ENCODE measurements around the gene CACNA1S. TPM values are rescaled to one million over a fixed set of nuclear protein-coding genes. Genes with fewer than 3 reads are reported as not detected.

The CACNA1S gene
- total RNA-seq, 1 donor from 2014 or later, result not detected

DNA sequence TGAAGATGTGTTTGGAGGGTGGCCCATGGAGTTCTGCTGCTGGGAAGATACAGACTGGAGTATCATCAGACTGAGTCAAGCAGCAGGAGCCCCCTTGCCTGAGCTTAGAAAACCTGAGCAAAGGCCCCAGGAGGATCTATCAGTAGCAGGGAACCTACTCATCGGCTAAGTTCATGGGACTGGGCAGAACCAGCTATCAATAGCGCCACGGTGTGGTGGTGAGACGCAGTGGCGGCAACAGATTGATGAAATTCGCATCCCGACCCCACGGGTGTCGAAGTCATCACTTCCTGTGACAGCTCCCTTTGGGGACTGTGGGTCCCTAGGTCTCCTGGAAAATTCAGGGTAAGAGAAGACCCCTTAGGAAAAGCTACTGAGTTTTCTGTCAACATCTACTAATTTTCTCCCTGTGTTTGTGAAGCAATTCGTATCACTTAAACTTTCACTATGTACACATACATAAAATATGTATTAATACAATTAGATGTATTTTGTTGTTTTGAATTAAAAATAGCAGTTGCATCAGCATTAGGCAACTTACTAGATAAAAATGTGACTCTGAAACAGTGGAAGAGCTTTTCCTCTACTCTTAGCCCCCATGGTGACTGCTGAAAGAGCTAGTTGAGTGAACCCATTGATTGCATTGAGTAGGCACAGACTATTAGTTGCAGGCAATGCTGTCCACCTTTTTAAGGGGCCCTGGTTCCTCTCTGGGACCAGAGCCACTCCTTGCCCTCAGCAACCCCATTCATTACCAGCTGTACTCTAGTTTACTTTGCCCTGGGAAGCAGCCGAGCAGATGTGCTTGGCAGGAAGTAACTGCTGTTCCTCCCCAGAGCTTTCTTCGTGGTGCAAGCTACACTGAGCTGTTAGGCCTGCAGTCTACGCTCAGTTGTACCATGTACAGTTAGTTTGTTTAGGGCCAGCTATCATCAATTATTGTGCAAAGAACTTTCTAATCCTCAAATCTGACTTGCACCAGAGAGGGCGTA is 7.3 kb upstream of the CACNA1S start:
- intact Hi-C loops (cut with micrococcal nuclease), result loop anchor here (5.0 kb wide), 1 partner anchor 497 kb away; the partner anchor contains the start of gene KIF14

DNA sequence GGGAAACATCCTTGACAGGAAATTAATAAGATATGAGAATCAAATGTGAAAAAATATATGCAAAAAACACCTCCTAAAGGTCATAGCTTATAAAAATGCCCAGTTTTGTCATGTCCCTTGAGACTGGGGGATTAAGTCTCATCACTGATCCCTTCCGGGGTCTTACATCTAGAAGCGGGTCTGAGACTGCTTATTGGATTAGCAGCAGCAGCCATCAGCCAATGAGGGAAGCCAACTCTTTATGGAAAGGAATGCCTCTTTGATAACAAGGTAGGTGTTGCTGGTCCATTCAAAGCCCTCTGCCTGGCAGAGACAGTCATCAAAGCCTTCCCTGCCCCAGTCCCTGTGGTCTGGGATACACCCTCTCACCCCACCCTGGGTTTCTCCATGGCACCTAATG is 3.9 kb upstream of the CACNA1S start:
- intact Hi-C loops (cut with micrococcal nuclease), result loop anchor here (5.0 kb wide), 1 partner anchor 494 kb away; the partner anchor contains the start of gene KIF14

DNA sequence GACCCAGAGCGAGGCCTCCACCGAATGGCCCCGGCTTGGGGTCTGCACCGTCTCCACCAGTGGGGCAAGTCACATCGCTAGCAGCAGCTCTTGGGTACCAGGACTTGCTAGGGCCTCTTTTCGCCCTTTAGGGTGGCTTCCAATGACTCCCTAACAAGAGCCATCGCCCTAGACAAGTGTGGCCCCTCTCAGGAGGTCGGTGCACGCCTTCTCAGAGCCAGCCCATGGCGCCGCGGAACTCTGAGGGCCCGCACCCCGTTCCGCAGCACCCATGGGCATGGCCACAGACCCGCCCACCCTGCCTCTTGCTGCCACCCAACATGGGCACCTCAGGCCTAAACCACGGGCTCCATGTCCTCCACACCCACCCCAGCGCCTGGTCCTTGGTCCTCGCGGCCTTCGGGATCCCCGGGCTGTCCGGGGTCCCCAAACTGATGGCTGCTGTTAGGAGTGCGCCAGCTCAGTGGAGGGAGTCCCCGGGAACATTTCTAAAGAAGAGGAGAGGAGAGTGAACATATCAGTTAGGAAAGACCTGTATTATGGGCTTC is 3.2 kb upstream of the CACNA1S start:
- intact Hi-C loops (cut with micrococcal nuclease), result loop anchor here (2.0 to 5.0 kb wide), 2 partner anchors 143 to 493 kb away; partner anchors contain the start of gene KIF14

DNA sequence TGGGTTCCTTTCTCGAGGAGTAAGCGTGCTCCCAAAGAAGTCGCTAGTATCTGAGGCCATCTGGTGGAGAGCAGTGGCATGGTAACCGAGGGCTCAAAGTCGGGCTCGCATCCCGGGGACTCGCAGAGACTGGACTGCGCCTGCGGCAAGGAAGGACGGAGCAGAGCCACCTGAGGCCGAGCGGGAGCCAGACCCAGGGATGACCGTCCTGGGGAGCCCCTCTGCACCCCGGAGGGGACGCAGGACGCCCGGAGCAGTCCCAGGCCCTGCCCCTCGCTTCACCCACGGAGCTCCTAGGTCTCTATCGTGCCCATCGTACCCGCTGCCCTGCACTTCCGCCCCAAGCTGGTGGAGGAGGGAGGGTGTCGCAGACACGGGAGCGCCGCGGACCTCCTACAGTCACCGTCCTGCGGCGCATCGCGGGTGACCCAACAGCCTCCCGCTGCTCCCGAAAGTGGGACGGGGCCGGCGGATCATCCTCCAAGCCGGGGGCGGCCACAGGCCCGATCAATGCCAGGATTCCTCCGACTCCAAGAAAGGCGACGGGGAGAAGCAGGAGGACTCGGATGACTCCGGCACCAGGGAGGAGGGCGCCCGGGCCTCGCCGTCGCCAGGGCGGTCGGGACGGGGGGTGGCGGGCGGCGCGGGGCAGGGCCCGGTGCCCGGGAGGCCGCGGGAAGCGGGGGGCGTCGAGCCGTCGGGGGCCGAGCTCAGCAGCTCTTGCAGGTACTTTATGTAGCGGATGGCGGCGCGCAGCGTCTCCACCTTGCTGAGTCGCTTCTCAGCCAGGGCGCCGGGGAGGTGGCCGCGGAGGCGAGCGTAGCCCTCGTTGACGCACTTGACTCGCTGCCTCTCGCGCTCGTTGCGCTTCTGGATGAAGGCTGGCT is 2.3 kb upstream of the CACNA1S start:
- intact Hi-C loops (cut with micrococcal nuclease), result loop anchor here (1.0 to 5.0 kb wide), 4 partner anchors 28 to 492 kb away; partner anchors contain the start of genes KIF14 and TMEM9

DNA sequence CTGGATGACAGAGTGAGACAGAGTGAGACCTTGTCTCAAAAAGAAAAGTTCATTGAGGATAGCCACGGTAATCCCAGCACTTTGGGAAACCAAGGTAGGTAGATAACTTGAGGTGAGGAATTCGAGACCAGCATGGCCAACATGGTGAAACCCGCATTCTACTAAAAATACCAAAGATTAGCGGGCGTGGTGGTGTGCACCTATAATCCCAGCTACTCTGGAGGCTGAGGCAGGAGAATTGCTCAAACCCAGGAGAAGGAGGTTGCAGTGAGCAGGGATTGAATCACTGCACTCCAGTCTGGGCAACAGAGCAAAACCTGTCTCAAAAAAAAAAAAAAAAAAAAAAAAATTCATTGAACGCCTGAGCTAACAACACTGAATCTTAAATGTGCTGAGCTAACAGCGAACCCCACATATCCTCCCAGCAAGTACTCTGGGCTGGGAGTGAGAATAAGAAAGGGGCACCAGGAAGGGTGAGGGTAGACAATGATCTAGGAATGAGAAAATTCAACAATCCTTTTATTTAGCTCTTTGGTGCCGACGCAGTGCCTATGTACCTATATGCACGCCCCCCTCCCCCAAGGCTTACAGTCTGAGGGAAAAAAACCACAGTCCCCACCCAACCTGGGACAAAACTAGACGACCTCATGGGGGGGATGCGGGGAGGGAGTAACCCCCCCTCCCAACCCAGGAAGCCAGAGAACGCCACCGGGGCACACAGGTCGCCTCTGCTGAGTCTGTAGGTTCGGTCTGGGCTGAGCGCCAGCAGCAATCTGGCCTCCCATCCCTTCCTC is 1.4 kb upstream of the CACNA1S start:
- intact Hi-C loops (cut with micrococcal nuclease), result loop anchor here (1.0 to 2.0 kb wide), 3 partner anchors 27 to 141 kb away; partner anchors contain the start of gene TMEM9

DNA sequence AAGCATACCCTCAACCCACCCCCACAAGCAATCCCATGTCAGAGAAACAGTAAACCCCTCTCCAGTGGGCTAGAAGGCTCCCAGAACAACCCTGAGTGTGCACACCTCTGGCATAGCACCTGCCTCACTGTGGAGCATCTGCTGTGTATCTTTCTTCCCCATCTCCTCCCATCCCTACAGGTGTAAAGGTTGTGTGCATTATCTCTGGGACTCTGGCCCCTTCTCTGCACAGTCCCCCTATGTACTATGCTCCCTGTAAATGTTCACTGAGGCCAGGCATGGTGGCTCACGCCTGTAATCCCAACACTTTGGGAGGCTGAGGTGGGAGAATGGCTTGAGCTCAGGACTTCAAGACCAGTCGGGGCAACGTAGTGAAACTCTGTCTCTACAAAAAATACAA is 700 bp upstream of the CACNA1S start:
- intact Hi-C loops (cut with micrococcal nuclease), result no loop called here

DNA sequence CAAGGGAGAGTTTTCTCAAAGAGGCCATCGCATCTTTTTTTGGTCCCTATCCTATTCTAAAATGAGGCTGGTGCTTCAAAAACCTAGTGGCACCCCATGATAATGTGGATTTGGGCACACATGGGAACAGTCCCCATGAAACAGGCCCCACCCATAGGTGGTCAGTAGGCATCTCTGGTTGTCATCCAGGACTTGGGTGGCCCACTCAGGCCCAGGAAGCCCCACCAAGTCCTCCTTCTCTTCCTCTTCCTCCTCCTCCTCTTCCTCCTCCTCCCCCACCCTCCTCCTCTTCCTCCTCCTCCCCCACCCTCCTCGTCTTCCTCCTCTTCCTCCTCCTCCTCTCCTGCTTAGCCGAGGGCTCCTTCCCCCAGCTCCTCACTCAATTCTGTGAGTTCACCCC is 554 bp downstream of the CACNA1S start:
- intact Hi-C loops (cut with micrococcal nuclease), result no loop called here

DNA sequence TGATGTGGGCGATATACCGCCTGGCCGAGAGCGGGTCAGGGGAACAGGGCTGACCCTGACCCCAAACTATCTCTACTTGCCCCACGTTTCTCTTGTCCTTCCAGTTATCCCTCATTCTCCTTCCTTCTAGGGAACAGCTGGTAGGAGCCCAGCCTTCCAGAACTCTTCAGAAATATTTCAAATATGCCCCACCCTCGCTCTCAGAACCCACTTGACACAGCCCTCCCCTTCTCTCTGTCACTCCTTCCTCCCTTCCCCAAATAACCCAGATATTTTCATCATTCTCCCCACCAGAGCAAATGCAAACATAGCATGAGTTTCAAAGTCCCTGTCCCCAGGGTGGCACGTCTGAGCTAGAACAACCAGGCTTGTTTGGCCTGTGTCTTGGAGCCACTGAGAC is 1.1 kb downstream of the CACNA1S start:
- intact Hi-C loops (cut with micrococcal nuclease), result no loop called here

DNA sequence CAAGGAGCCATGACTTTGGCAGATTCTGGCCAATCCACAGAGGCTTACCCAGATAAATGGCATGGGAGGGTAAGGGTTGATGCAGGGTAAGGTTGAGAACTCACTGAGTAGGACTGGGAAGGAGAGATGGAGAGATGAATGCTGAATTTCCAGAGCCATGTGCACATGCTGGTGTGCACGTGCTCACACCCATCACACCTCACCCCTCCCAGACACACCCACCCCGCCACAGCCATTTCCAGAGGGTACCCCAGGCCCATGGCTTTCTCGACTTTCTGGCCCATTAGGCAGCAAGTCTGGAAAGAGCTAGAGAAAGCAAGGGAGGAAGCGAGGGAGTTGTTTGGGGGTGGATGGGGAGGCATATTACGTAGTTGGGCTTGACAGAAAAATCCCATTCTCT is 1.6 kb downstream of the CACNA1S start:
- intact Hi-C loops (cut with micrococcal nuclease), result no loop called here

DNA sequence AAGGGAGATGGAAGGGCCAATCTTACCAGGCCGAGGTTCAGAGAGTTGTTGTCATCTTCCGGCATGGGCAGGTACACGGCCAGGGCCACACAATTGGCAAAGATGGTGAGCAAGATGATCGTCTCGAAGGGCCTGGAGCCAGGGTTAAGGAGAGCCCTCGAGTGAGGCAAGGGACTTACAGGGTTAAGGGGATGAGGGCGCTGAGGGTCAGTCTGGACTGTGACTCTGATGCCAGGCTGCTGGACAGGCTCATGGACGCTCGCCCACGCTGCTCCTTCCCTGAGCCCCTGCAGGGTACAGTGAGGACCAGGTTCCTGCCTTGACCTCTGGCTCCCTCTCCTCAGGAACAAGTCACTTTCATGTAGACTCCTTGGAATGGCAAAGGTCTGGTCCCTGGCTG is 2.1 kb downstream of the CACNA1S start:
- intact Hi-C loops (cut with micrococcal nuclease), result no loop called here

DNA sequence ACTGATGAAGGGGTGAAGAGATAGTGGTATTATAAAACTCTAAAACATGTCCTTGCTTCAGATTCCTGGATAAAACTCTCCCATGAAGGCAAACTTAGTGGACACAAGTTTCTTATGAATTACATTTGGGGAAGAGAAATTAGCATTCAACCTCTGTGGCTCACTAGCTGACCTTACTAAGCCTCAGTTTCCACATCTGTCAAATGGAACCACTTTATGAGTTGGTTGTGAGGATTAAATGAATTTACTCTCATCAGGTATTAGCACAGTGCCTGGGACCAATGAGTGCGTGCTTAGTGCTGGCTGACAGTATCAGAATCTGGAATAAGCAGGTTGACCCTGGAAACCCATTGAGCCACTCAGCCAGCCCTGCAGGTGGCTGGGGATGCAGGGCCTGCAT is 2.6 kb downstream of the CACNA1S start:
- intact Hi-C loops (cut with micrococcal nuclease), result no loop called here

DNA sequence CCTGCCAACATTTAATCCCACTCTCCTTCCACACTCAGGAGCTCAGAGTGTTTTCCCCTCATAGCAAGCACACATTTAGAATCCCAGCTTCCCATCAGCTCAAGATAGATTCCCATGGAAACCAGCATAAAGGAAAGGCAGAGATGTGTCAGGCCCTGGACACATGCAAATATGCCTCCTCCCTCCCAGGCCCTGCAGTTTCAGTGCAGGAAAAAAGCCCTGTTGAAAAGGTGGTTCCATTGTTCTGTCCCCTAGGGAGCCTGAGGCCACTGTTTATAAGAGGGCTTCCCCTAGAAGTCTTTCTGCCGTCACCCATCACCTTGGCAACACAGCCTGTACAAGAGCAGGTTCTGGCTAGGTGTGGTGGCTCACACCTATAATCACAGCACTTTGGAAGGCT is 3.6 kb downstream of the CACNA1S start:
- intact Hi-C loops (cut with micrococcal nuclease), result no loop called here

DNA sequence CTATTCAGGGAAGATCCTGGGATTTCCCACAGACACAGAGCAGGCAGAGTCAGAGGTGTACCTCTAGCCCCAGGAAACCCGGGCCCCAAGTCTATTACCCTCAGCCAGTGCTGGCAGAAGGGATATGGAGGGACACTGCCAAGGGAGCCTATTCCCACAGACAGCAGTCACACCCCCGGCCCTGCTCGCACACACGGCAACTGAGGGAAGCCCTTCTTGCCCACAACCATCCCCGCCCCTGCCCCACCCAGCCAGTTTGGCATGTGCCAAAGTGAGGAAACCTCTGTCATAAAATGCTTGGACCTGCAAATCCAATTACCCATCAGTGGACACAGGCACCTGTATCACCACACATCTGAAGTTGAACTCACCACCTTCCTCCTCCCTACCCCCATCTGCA is 6.5 kb downstream of the CACNA1S start:
- intact Hi-C loops (cut with micrococcal nuclease), result no loop called here

DNA sequence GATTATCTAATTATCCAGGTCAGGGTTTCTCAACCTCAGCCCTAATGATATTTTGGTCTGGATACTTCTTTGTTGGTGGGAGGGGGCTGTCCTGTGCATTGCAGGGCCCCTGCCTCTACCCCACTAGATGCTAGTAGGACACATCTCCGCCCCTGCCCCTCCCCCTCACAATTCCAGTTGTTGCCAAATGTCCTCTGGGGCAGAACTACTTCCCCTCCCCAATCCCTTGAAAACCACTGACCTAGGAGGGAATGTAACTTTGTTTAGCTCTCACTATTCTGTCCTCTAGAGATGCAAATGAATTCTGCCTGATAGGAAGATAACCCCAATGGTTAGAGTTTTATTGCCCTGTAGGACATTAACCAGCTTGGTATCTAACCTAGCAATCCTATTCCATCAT is 8.1 kb downstream of the CACNA1S start:
- intact Hi-C loops (cut with micrococcal nuclease), result no loop called here

DNA sequence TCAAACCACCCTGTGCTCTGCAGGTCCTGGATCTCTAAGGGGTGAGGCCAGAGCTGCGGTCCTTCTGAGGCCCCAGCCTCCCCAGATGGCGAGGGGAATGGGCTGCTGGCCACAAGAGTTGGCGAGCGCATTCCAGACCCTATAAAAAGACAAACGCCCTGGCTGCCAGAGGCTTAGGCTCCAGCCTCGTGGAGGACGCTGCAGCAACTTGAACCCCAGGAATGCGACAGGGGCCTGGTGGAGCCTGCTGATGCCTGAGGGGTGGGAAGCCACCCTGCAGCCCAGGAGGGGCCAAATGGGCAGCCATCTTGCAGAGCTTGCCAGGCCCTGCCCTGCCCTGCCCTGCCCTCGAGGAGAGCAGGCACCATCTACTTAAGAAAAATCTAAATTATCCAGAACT is 8.6 kb downstream of the CACNA1S start:
- intact Hi-C loops (cut with micrococcal nuclease), result no loop called here

DNA sequence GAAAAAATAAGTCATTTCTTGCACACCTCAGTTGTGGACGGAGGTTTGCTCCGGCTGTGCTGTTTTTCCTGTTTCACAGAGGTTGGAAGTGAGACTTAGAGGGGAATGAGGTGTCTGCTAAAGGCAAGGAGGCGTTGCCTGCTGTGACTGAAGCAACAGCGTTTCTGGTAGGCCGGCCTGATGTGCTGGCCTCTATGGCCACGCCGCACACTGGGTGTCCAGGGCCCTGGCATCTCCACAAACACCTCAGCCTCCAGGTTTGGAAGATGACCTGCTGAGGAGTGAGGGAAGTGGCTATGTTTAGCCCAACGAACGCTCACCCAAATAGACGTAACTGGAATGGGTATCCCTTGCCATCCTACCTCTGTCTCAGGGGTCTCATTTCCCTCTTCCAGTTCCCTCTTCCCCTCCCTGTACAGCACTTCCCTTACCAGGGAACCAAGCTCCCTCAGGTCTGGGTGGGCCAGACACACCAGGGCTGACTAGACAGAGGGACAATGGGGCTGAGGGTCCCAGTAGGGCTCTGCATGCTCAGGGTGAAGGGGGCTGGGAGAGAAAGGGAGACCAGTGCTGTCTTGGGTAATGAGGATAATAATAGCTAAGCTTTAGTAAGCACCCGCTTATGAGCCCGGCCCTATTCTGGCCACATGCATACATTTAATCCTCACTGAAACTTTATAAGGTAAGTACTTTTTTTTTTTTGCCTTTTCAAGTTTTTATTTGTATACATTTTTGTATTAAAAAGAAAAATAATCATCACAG is 11.9 kb downstream of the CACNA1S start:
- intact Hi-C loops (cut with micrococcal nuclease), result no loop called here

DNA sequence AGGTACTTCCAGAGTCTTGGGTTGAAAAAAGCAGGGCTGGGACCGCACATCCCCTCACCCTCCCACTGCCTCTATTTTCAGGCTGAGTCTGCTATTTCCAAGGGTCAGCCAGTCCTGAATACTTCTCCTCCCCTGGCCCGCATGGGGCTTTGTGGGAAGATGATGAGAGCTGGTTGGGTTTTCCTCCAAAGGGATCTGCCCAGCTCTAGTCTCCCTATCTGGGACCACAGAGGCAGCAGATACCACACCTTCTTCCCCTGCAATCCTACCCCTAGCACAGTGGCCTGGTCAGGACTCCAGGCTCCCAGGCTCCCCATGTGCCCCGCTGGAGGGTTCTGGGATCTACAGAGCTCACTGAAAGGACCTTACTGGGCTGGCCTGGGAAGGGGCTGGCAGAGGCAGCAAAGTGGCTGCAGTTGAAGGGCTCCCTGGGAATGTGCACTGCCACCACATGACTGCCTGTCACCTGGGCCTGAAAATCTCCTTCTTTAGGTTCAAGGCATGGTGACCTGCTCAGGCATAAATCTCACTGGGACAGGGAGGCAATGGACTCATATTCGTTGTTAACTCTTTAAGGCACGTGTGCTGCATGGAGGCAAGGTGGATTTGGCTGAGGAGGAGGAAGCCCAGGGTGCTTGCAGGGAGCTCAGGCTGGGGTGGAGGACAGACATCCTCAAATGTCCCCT is 13.1 kb downstream of the CACNA1S start:
- intact Hi-C loops (cut with micrococcal nuclease), result no loop called here

DNA sequence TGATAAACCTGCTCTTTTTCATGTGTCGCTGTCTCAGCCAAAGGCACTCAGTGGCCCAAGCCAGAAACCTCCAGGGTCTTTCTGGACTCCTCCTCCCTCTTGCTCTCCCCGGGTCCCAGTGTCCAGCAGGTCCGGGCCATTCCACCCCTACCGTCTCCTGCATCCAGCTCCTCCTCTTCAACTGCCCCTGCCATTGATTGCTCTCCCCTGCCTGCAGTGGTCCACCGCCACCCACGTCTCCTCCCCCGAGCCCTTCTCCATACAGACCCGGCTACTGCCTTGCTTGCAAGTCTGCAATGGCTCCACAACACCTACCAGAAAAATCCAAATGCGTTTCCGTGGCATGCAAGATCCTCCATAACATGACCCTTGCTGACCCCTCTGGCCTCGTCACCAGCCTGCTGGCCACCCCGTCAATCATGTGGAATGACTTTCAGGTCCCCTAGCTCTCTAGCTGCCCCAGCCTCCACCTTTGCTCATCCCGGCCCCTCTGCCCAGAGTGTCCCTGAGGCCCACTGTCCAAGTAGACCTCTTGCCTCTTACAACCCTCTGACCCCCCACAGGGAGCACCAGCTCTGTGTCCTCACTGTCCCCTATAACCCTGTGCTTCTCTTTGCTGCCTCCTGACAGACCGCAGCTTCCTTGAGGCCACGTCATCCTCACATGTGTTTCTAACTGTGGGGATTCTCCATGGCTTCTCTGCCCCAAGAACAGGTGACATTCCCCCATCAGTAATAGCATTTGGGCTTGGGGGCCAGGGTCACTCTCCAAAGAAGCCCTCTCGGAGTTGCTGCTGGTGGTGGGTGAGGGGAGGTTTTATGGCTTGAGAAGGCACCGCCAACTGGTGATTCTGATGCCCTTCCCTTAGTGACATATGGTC is 15.0 kb downstream of the CACNA1S start:
- intact Hi-C loops (cut with micrococcal nuclease), result no loop called here

All from T-helper 2 cell treated with Interferon-gamma antibody and Interleukin-4, amounts not matched to agents 100 ng/mL and 5 ng/mL, for 36 hours (primary cell).